HG03432 (cell line): ENCODE data around the gene COL20A1.
"Not testable (repeated sequence)": the region's sequence is repeated elsewhere in the genome, so short reads cannot be mapped to it uniquely, and the experiment has no call there.

Experiments
- ATAC-seq: cut with Tn5 transposase; IDR thresholded peaks from one replicate; pipeline ENCODE4 v1.9.1; 2021; ENCODE audit warnings: mild to moderate bottlenecking, moderate library complexity; ENCODE audit not compliant: unreplicated experiment

COL20A1 gene

DNA sequence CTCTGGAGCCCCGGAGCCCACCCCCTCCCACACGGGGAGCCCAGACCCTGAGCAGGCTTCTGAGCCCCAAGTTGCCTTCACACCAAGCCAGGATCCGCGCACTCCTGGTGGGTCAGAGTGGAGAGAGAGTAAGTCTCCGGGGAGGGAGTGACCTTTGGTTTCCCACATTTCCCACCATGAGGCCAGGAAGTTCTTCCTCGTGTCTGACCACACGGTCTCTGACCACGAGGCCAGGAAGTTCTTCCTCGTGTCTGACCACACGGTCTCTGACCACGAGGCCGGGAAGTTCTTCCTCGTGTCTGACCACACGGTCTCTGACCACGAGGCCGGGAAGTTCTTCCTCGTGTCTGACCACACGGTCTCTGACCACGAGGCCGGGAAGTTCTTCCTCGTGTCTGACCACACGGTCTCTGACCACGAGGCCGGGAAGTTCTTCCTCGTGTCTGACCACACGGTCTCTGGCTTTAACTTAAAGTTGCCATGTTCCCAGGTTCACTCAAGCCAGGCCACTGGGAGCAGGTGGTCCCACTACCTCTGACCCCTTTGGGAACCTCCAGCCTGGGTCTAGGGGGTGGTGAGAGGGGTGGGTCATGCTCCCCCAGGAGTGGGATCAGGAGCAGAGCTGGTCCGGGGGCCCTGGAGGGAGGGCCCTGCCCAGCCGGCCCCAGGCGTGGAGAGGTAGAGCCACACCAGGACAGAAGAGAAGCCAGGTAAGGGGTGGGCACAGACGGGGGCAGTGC lies 13.1 kb downstream of the COL20A1 start:
- not testable (repeated sequence) for ATAC-seq

DNA sequence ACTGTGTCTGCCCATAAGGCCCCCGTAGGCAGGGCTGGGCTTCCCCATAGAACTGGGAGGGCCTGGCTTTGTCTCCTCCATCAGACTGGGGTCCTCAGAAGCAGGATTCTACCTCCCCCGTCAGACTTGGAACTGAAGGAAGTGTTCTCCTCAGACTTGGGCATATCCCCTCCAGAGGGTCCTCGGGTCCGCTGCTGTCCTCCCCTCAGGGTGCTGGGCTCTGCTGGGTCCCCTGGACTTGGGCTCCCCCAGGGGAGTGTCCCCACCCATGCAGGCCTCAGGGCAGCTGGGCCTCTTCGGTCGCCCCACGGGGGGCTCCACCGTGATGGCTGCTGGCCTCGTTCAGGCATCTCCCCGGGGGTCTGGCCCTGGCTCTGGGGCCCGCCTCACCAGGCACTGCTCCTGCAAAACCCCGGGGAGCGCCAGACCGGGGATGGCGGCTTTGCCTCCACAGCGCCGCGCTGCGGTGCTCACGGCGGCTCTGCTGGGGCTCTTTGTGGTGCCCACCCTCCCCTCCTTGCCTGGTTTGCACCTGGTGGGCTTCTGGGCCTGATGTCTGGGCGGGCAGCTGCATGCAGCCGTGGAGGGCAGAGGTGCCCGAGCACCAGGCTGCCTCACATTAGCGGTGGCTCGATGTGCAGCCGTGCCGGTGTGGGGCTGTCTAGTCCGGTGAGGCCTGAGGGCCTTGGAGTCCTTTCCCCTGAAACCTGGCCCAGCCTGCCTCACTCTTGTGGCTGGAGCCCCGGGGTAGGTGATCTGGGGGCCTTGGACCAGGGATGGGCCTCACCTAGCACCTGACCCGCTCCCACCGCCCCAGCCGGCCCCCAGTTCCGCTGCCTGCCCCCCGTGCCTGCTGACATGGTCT lies 13.9 kb downstream of the COL20A1 start:
- ATAC-seq, result no peak

DNA sequence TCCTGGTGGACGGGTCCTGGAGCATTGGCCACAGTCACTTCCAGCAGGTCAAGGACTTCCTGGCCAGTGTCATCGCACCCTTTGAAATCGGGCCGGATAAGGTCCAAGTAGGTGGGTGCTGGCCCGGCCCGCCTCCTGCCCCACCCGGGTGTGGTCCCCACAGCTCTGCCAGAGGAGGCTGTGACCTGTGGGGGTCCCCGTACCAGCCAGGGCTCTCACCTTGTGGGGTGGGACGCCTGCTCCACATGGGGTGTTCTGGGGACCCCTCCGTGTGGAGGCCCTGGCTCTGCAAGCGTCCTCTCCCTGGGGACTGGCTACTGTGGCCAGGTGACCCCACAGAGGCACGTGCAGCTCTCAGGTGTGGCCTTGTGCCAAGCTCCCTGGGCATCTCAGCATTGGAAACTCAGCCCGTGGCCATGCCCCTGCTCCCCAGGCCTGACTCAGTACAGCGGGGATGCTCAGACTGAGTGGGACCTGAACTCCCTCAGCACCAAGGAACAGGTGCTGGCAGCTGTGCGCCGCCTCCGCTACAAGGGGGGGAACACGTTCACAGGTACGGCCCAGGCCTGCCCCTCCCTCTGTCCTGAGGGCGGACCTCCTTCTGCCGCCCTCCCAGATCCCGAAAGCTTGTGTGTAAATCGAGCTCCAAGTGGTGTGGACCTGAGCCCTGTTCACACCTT lies 14.7 kb downstream of the COL20A1 start:
- no peak for ATAC-seq

DNA sequence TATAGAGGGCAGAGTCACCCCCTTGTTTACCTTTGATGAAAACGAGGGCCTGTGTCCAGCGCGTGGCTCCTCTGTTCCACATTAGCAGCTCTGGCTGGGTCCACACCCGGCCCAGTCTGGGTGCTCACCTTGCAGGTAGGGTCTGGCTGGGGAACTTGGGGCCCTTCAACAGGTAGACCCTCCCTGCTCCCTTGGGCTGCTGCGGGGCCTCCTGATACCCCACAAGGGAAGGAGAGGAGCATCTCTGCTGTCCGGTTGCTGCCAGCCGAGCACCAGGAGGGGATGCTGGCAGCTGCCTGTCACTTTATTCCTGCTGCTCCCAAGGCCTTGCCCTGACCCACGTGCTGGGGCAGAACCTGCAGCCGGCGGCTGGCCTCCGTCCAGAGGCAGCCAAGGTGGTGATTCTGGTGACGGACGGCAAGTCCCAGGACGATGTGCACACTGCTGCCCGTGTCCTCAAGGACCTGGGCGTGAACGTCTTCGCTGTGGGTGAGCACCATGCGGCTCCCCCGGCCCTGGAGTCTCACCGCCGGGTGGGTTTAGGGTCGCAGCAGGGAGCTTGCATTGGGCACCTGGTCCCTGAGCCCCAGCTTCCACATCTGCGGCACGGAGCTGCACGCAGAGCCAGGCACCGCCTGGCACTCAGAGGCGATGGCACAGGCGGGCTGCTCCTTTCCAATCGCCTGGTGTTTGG lies 15.4 kb downstream of the COL20A1 start:
- ATAC-seq, result no peak

DNA sequence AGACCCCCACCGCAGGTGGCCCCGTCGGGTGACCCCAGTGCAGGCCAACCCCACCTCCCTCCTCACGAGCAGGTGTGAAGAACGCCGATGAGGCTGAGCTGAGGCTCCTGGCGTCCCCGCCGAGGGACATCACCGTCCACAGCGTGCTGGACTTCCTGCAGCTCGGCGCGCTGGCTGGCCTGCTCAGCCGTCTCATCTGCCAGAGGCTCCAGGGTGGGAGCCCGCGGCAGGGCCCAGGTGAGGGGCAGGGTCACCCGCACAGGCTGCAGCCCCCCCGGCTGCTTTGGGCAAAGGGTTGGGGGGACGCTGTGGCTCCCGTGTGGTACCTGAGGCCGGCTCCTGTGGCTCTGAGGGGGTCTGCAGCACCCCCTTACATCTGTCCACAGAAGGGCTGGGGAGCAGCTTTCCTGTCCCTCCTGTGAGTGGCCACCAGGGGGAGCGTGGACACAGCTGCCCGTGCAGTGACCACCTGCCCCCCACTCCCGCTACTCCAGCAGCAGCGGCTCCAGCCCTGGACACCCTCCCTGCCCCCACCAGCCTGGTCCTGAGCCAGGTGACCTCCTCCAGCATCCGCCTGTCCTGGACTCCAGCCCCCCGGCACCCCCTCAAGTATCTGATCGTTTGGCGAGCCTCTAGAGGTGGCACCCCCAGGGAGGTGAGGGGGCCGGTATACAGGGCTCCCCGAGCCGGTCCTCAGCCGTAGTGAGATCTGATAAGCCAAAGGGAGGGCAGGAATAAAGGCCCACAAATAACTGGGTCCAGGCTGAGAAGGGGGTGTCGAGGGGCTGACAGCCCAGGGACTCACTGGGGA lies 16.5 kb downstream of the COL20A1 start:
- ATAC-seq, result no peak

DNA sequence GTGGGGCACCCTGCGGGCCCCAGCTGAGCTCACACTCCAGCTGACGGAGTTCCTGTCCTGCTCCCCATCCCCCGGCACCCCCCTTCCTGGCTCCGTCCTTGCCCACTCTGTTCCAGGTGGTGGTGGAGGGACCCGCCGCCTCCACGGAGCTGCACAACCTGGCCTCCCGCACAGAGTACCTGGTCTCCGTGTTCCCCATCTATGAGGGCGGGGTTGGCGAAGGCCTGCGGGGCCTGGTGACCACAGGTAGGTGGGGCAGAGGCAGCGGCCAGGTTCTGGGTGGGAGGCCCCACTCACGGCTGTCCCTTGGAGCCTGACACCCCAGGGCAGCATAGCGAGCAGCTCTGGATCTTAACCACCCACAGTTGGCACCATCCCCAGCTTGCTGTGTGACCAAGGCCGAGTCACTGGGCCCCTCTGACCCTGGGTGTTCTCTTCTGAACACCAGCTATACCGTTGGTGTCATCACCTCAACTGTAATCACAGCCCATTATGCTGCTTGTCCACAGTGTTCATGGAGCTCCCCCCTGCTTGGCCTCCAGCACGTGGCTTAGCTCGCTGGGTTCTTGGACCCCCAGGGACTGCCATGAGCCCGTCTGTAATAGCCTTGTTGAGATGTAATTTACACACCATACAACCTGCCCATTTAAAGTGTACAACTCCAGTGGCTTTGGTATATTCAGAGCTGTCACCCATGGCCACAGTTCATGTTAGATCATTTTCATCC lies 17.4 kb downstream of the COL20A1 start:
- ATAC-seq, result no peak

DNA sequence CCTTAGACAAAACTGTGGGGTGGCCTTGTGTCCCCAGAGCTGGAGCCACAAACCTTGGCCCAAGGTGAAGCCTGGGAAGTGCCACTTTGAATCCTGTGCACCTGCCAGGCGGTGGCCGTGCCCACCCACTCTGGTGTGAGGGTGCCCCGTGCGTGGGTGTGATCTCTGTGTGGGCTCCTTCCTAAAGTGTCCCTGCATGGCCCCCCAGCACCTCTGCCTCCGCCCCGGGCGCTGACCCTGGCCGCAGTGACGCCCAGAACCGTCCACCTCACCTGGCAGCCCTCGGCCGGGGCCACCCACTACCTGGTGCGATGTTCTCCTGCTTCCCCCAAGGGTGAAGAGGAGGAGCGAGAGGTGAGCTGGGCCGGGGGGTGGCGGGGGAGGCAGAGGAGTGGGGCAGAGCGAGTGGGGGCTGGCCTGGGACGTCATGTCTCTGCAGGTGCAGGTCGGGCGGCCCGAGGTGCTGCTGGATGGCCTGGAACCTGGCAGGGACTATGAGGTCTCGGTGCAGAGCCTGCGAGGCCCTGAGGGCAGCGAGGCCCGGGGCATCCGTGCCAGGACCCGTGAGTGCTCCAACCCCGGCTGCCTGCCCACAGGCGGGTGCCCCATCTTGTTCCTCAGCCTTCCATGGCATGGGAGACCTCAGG lies 18.3 kb downstream of the COL20A1 start:
- ATAC-seq, result no peak

DNA sequence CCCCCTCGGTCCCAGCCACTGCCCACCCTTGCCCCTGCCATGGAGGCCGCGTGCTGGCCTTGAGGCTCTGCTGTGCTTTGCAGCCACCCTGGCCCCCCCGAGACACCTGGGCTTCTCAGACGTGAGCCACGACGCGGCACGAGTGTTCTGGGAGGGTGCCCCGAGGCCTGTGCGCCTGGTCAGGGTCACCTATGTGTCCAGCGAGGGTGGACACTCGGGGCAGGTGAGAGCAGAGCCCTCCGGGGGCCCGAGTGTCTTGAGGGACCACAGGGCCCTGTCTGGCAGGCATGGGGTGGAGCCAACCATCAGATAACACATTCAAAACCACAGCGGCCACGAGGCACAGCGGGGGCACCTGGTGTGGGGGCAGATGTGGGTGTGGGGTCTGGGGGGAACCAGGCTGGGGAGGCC lies 18.9 kb downstream of the COL20A1 start:
- ATAC-seq, result no peak

DNA sequence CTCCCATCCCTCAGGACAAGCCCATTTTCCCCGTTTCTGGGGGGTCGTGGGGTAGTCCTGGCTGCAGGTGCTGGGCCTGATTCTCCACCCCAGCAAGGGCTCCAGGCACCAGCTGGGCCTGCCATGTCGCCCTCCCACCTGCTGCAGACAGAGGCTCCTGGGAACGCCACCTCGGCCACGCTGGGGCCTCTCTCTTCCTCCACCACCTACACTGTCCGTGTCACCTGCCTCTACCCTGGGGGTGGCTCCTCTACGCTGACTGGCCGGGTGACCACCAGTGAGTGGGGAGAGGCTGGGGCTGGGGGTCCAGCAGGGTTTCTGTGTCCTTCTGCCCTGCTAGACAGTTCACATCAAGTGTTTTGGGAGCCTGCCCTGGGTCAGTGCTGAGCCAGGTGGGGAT lies 19.3 kb downstream of the COL20A1 start:
- ATAC-seq, result no peak

DNA sequence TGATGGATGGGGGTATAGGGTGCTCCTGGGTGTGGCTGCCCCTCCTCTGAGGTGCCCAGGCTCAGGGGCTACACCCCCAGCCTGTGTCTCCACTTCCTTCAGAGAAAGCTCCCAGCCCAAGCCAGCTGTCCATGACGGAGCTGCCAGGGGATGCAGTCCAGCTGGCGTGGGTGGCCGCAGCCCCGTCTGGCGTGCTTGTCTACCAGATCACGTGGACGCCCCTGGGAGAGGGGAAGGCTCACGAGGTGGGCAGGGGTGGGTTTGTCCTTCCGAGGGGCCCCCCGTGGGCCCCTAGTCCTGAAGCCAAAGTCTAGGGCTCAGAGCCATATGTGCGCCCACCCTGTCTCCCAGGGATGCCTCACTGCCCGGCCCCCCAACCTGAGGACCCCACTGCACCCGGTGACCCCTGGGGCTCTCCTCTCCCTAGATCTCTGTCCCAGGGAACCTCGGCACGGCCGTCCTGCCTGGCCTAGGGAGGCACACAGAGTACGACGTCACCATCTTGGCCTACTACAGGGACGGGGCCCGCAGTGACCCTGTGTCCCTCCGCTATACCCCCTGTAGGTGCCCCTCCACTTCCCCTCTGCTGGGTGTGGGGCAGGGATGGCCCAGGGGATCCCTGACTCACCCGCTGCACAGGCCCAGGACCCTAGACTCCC lies 19.8 kb downstream of the COL20A1 start:
- no peak for ATAC-seq

DNA sequence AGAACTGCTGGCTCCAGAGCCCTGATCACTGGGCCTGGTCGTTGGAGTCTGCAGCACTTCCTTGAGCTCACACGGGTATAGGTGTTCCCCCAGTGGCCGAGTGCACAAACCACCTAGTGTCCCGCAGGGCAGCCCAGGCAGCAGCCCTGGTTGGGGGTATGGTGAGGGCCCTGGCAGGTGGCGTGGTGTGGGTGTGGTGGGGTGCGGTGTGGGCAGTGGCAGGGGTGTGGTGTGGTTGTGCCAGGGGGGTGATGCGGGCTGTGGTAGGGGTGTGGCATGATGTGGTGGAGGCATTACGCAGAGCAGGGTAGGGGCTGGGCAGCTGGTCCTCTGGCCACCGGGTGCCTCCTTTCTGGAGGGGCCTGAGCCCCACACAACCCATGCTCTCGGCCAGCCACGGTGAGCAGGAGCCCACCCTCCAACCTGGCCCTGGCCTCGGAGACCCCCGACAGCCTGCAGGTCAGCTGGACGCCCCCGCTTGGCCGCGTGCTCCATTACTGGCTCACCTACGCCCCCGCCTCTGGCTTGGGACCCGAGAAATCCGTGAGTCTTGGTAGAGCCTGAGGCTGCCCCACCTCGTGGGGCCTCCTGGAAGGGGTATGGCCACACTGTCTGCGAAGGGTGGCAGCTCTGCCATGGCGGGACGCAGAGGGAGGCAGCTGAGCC lies 20.5 kb downstream of the COL20A1 start:
- ATAC-seq, result no peak

DNA sequence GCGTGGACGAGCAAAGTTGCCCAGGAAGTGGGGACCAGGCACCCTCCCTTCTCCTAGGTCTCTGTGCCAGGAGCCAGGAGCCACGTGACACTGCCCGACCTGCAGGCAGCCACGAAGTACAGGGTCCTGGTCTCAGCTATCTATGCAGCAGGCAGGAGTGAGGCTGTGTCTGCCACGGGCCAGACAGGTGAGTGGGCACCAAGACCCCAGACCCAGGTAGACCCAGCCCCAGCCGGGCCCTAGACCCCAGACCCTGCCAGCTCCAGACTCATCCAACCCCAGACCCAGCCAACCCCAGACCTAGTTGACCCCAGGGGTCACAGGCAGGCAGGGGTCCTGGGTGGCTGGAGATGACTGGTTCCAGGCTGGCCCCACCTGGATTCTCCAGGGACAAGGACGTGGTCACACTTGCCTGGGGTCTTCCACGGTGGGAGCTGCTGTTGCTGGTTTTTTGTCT lies 21.1 kb downstream of the COL20A1 start:
- no peak for ATAC-seq

DNA sequence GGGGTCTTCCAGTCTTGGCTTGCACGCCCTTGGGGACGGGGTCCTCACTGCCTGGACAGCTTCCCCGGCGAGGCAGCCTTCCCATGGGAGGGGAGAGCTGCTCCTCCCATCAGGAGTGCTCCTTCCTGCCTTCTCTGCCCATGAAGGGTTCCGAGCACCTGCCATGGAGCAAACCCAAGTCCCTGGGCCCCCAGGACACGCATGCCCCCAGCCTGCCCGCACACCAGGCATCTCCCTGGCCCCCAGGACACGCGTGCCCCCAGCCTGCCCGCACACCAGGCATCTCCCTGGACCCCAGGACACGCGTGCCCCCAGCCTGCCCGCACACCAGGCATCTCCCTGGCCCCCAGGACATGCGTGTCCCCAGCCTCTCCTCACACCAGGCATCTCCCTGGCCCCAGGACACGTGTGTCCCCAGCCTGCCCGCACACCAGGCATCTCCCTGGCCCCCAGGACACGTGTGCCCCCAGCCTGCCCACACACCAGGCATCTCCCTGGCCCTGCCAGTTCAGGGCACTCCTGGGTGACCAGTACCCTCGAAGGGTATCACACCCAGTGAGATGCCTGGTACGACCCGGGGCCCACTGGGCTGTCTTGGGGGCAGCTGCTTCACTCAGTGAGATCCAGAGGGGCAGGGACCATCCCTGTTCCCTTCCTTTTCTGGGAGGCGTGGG lies 21.7 kb downstream of the COL20A1 start:
- ATAC-seq, result no peak

DNA sequence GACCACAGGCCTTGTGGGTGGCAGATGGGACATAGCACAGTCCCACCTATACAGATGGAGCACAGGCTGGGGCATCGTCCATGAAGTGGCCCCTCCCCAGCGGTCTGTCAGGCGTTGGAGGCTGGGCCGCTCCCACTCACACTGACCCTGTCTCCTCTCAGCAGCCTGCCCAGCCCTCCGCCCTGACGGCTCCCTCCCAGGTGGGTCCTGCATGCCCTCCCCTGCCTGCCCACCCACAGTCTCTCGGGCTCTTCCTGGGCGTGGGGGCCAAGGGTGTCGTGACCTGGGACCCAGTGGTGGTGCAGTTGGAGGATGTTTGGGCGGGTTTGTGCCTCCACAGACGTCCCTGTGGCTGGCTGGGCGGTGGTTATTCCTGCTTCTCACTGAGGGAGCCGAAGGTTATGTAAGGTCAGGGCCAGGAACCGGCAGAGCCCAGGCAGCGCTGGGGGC lies 22.3 kb downstream of the COL20A1 start:
- no peak for ATAC-seq

DNA sequence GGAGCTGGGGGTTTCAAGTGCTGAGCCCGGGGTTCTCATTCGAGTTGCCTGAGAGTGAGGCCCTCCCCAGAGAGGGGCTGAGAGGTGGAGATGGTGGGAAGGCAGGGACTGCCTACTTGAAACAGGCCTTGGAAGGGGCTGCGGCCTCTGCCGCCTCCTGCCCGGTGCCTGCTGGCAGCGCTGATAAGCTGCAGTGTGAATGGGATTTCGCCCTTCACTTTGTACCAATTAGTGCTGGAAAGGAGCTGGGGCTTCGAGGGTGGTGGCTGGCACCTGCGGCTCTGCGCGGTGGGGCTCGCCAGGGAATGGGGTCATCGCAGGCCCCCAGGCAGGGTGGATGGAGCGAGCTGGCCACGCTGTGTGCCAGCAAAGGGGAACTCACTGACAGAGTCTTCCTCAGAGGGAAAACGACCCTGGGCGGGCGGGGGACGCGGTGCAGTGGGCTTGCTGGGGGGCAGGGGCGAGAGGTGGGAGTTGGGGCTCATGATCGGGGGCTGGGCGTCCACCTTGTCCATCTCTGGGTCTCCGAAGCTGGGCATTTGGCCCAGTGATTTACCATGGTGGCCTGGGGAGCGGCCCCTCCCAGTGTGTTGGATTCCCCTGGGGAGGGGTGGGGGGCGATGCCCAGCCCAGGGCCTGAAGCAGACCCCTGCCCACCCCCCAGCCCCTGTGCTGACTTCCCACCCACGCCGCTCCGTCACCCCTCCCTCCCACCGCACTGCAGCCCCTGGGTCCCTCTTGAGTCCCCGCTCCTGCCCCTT lies 22.9 kb downstream of the COL20A1 start:
- no peak for ATAC-seq

DNA sequence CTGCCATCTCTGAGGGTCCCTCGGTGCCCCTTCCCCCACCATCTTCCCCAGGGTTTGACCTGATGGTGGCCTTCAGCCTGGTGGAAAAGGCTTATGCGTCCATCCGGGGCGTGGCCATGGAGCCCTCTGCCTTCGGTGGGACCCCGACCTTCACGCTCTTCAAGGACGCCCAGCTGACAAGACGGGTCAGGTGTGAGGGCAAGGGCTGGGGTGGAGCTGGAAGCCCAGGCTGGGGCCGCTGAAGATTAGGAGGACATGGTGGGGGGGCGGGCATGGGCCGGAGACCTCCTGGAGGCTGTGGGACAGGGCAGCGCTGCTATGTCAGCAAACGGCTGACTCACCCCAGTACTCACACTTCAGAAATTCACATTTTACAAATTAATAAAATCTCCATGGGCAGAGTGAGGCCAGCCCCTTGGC lies 23.5 kb downstream of the COL20A1 start:
- no peak for ATAC-seq

DNA sequence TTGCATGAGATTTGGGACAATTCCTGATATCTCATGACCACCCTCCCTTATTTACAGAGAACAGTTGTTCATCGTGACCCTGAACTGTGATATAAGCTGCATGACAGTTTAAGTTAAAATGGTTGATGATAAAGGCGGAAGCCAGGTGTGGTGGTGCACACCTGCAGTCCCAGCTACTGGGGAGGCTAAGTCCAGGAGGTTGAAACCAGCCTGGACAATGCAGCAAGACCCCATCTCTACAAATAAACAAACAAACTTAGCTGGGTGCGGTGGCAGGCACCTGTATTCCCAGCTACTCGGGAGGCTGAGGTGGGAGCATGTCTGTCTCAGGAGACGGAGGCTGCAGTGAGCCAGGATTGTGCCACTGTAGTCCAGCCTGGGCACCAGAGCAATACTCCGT lies 24.1 kb downstream of the COL20A1 start:
- ATAC-seq, result no peak
